ENCODE measurements around the gene SOST. TPM values are rescaled to one million over a fixed set of nuclear protein-coding genes. Genes with fewer than 3 reads are reported as not detected.
A peak's percentile ranks its signal among the peaks of the same experiment; 100 is the strongest.

The SOST gene
- total RNA-seq, 1 experiment from 2014 or later: not detected

GRCh38 chr17:43722269-43722619 is 36.3 kb downstream of the SOST start:
- in situ Hi-C loops (cut with HindIII; ENCODE audit: low pct_unique_long_range_greater_than_20kb, low sequenced_read_pairs): no loop called here
- no peak for DNase-seq (ENCODE audit: low read depth, low spot score)

DNA sequence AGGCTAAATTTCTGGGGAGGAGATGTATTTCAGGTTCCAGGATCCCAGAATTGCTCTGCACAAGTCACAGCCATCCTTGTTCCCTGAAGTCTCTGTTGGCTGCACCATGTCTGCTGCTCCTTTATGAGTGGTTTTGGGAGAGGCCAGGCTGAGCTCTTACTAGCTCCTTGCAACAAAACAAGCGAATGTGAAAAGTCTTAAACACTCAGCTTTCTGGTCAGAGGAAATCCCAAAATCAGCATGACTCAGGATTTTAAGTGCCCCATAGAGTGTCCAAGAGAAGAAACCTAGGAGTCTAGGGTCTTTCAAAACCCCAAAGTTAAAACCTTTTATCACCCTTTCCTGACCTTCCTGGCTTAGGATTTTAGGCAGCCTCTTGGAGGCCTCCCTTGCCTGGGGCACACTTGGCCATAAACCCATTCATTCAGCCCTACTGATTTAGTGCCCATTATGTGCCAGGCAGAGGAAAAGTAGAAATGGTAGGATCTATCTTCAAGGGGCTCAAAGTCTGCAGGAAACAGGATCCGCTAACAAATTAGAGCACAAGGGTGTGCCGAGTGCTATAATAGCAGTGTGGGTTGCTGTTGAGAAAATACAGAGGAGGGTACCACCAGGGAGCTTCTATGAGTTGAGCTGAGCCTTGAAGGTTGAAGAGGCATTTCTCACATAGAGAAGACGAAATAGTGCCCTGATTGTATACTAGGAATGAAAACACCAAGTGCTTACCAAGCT is 36.9 kb downstream of the SOST start:
- DNase-seq (ENCODE audit: low read depth, low spot score): peak; percentile 20
- in situ Hi-C loops (cut with HindIII; ENCODE audit: low pct_unique_long_range_greater_than_20kb, low sequenced_read_pairs): no loop called here

DNA sequence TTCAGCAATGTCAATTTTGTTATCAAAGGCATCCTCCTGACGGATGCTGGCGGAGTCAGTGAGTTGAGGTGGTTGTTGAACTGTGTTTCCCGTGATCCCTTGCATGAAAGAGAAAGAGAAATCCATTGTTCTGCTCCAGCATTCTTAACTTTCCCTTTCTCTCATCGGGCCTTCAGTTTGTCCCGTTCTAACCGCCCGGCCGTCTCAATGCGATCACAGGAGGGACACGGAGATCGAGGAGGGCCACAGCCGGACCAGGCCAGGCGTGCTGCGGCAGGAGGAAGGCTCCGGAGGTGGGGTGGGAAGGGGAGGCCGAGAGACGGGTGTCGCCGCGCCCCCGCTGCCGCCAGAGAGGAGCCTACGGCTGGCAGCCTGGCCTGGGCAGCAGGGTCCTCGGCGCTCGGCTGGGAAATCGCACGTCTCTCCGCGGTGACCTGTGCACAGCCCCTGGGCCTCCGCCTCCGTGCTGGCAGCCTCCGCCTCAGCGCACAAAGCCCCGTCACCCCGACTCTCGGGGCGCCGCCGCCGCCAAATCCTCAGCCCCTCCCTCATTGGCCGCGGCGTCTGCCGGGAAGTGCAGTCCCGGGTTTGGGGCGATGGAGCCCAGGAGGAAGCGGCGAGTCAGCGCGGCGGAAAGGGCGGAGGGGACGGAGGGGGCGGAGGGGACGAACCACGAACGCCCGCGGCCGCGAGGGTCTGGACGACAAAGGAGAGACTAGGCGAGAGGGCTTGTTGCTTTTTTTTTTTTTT is 38.1 kb downstream of the SOST start:
- in situ Hi-C loops (cut with HindIII; ENCODE audit: low pct_unique_long_range_greater_than_20kb, low sequenced_read_pairs): no loop called here
- peak; percentile 17 for DNase-seq (ENCODE audit: low read depth, low spot score)

DNA sequence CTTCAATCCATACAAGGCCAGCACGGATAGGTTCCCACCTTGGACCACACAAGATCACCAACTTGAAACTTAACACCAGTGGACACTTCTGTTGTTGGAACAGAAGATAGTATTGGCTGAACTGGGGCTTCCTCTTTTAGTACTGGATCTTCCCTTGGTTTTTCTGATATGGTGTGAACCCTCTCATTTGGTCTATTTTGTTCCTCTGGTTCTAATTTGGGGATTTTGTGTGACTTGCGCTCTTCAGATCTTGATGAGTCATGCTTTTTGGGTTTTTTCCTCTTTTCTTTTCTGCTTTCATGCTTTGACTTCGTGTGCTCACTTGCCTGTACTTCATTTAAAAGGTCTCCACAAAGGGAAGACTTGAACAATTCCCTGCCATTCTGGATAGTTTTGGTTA is 39.0 kb downstream of the SOST start:
- DNase-seq (ENCODE audit: low read depth, low spot score): no peak
- in situ Hi-C loops (cut with HindIII; ENCODE audit: low pct_unique_long_range_greater_than_20kb, low sequenced_read_pairs): no loop called here

- DNase-seq (ENCODE audit: low read depth, low spot score): peak; percentile 45
- in situ Hi-C loops (cut with HindIII; ENCODE audit: low pct_unique_long_range_greater_than_20kb, low sequenced_read_pairs): no loop called here
Observed at GRCh38 chr17:43718544-43718943, 40.0 kb downstream of the SOST start.

- in situ Hi-C loops (cut with HindIII; ENCODE audit: low pct_unique_long_range_greater_than_20kb, low sequenced_read_pairs): no loop called here
- DNase-seq (ENCODE audit: low read depth, low spot score): no peak
Observed at GRCh38 chr17:43717913-43718312, 40.7 kb downstream of the SOST start.

GRCh38 chr17:43714465-43715149 is 44.0 kb downstream of the SOST start:
- no peak for DNase-seq (ENCODE audit: low read depth, low spot score)
- in situ Hi-C loops (cut with HindIII; ENCODE audit: low pct_unique_long_range_greater_than_20kb, low sequenced_read_pairs): no loop called here

- in situ Hi-C loops (cut with HindIII; ENCODE audit: low pct_unique_long_range_greater_than_20kb, low sequenced_read_pairs): no loop called here
Observed at GRCh38 chr17:43713494-43714162, 45.0 kb downstream of the SOST start.

DNA sequence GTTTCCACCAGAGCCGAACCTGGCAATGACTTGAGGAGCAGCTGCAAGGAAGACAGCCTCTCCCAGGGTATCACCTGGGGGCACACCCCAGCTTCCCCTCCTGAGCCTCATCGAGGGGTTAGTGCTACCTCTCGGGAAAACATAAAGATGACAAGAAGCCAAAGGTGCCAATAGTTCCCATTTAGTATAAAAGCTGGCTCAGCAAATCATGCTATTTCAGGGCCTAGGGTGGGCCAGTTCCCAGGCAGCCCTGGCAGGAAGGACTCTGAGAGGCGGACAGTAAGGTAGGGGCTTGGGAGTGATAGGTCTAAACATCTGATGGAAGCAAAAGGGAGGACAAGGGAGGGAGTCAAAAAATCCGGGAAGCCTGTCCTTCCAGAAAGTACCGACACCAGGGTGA is 46.2 kb downstream of the SOST start:
- DNase-seq (ENCODE audit: low read depth, low spot score): no peak
- in situ Hi-C loops (cut with HindIII; ENCODE audit: low pct_unique_long_range_greater_than_20kb, low sequenced_read_pairs): no loop called here

More at GRCh38 chr17:43713494-43714162, 45.0 kb downstream of the SOST start:
- DNase-seq (ENCODE audit: low read depth, low spot score): no peak

- DNase-seq (ENCODE audit: low read depth, low spot score): no peak
- in situ Hi-C loops (cut with HindIII; ENCODE audit: low pct_unique_long_range_greater_than_20kb, low sequenced_read_pairs): no loop called here
Observed at GRCh38 chr17:43710101-43710500, 48.5 kb downstream of the SOST start.

DNA sequence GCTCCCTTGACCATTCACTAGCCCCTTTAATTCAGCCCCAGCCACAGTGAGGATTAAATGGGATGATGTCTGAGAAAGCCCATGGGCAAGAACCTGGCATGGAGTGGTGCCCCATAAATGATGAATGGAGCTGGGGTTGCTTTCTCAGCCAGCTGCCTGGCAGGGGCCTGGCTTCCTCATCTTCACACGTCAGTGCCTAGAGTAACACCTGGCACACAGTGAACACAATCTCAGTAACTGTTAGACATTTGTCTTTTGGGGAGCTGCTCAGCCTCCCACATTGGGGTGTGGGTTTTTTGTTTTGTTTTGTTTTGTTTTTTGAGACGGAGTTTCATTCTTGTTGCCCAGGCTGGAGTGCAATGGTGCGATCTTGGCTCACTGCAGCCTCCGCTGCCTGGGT is 49.4 kb downstream of the SOST start:
- no peak for DNase-seq (ENCODE audit: low read depth, low spot score)
- in situ Hi-C loops (cut with HindIII; ENCODE audit: low pct_unique_long_range_greater_than_20kb, low sequenced_read_pairs): loop anchor here (10.0 kb wide), 1 partner anchor 46 kb away; the partner anchor contains the start of gene SOST

DNA sequence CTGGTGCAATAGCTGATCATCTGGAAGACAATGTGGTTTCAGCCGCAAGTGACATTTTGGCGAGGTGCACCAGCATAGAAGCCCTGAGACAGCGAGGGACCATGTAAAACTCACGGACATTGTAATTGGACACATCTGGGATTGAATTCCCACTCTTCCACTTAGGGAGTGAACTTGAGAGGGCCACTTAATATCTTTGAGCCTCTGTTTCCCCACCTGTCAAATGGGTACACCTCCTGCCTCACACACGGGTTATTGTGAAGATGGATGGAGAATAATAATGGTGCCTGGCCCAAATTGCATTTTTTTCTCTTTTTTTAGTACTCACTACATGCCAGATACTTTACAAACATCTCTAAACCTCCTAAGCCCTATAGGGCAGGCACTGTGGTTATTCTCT is 51.4 kb downstream of the SOST start:
- in situ Hi-C loops (cut with HindIII; ENCODE audit: low pct_unique_long_range_greater_than_20kb, low sequenced_read_pairs): loop anchor here (10.0 kb wide), 1 partner anchor 48 kb away; the partner anchor contains the start of gene SOST
- DNase-seq (ENCODE audit: low read depth, low spot score): no peak

GRCh38 chr17:43706235-43706634 is 52.4 kb downstream of the SOST start:
- in situ Hi-C loops (cut with HindIII; ENCODE audit: low pct_unique_long_range_greater_than_20kb, low sequenced_read_pairs): loop anchor here (10.0 kb wide), 1 partner anchor 49 kb away; the partner anchor contains the start of gene SOST

More at GRCh38 chr17:43706235-43706634, 52.4 kb downstream of the SOST start:
- no peak for DNase-seq (ENCODE audit: low read depth, low spot score)

Other genes starting within 250 kb of the SOST start
- gene ETV4, start 212.5 kb downstream of the SOST start, total RNA-seq (2014; rRNA removed; shearing (Covaris generic)): 154 and 164 TPM in 2 replicates
- not detected in 2 replicates for gene MEOX1, start 96.9 kb downstream of the SOST start, total RNA-seq (2014; rRNA removed; shearing (Covaris generic))
- gene DUSP3, start 20.2 kb upstream of the SOST start, total RNA-seq (2014; rRNA removed; shearing (Covaris generic)): 139 and 151 TPM in 2 replicates
- 0.05 and 0.19 TPM in 2 replicates for gene CFAP97D1, start 21.6 kb upstream of the SOST start, total RNA-seq (2014; rRNA removed; shearing (Covaris generic))
- gene MPP3, start 74.4 kb upstream of the SOST start, total RNA-seq (2014; rRNA removed; shearing (Covaris generic)): 4.0 and 6.3 TPM in 2 replicates
- gene CD300LG, start 88.4 kb upstream of the SOST start, total RNA-seq (2014; rRNA removed; shearing (Covaris generic)): not detected in 2 replicates
- 1.8 TPM in 2 replicates for gene MPP2, start 148.7 kb upstream of the SOST start, total RNA-seq (2014; rRNA removed; shearing (Covaris generic))
- 1.3 TPM in 1 of 2 replicates, not detected in the other for gene PPY, start 183.7 kb upstream of the SOST start, total RNA-seq (2014; rRNA removed; shearing (Covaris generic))
- gene PYY, start 195.1 kb upstream of the SOST start, total RNA-seq (2014; rRNA removed; shearing (Covaris generic)): not detected in 2 replicates
- 0.96 and 1.8 TPM in 2 replicates for gene NAGS, start 245.8 kb upstream of the SOST start, total RNA-seq (2014; rRNA removed; shearing (Covaris generic))

Measured in SK-MEL-5 (cell line).